ENCODE results near the gene DENND1A. TPM values are rescaled to one million over a fixed set of nuclear protein-coding genes. Genes with fewer than 3 reads are reported as not detected.
"Not testable (repeated sequence)": the region's sequence is repeated elsewhere in the genome, so short reads cannot be mapped to it uniquely, and the experiment has no call there.

Gene DENND1A
- total RNA-seq, 1 donor from 2014 or later = 12.7 TPM

DNA sequence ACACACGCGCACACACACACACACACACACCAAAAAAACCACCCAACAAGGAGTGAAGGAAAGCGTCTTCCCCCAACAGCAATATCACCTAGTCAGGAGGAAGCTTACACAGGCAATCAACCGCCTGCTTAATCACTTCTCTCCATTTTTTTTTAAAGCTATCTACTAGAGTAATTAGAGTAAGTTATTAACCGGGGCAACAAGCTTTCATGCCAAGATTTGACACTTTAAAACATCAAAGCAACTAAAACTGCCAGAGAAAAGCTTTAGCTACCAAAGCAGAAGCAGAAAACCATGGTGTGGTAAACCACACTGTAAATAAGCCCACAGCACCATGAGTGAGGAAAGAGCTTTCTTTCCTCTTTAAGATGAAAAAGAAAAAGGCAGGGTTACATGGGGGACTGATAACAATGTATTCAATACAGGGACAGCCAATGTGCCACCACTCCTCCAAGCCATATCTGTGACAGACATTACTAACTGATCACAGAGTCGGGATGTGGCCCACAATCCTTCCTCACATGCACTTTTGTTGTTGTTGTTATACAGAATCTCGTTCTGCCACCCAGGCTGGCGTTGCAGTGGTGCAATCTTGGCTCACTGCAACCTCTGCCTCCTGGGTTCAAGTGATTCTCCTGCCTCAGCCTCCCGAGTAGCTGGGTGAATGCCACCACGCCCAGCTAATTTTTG lies 291.8 kb downstream of the DENND1A start:
- Histone ChIP-seq H3K27me3 (ENCODE audit: insufficient read depth, low read length) (no peaks in the 10 kb centered on the region), H3K9me3 (ENCODE audit: insufficient read depth, low read depth, low read length) (no peaks in the 10 kb centered on the region), H3K36me3 (ENCODE audit: insufficient read depth, low read length) (no peaks in the 10 kb centered on the region), H3K27ac (ENCODE audit: low read depth, low read length) (no peak overlapping the region), H3K4me2 (ENCODE audit: low read length) (peak overlapping the region; percentile 79), H3K4me3 (ENCODE audit: insufficient read depth, low read depth, low read length) (peak overlapping the region; percentile 27), H3K79me2 (ENCODE audit: insufficient read depth, low read length) (no peaks in the 10 kb centered on the region), H4K20me1 (ENCODE audit: insufficient read depth, low read length) (no peaks in the 10 kb centered on the region), H3K4me1 (ENCODE audit: insufficient read depth, low read length) (no peaks in the 10 kb centered on the region), H2AFZ (ENCODE audit: low read depth, low read length) (no peak overlapping the region), H3K9ac (ENCODE audit: low read length) (no peak overlapping the region)
- H3K27me3 Mint-ChIP-seq (ENCODE audit: low read depth, unreplicated experiment) = no peaks in the 10 kb centered on the region
- H3K4me3 Mint-ChIP-seq (ENCODE audit: unreplicated experiment) = no peak overlapping the region
- H3K36me3 Mint-ChIP-seq (ENCODE audit: low read depth, unreplicated experiment) = no peaks in the 10 kb centered on the region
- no peak overlapping the region for H3K27ac Mint-ChIP-seq (ENCODE audit: unreplicated experiment)
- TF ChIP-seq EZH2 (IDR thresholded peaks at IDR 0.05; ENCODE audit: insufficient read depth, low read length) (no peak), CTCF (IDR thresholded peaks at IDR 0.05; ENCODE audit: insufficient read depth, low read depth, low read length) (no peak)
- peaks cover 13% of the 10 kb centered on the region for H3K4me1 Mint-ChIP-seq (ENCODE audit: low read depth, unreplicated experiment)
- H3K9me3 Mint-ChIP-seq (ENCODE audit: unreplicated experiment) = no peaks in the 10 kb centered on the region
- FAIRE-seq (no peak), DNase-seq (ENCODE audit: low read depth) (peak; percentile 8)

GRCh38 chr9:123637606-123637944 lies 292.4 kb downstream of the DENND1A start:
- H3K36me3 Mint-ChIP-seq (ENCODE audit: low read depth, unreplicated experiment) = no peaks in the 10 kb centered on the region
- no peaks in the 10 kb centered on the region for H3K27me3 Mint-ChIP-seq (ENCODE audit: low read depth, unreplicated experiment)
- H3K9me3 Mint-ChIP-seq (ENCODE audit: unreplicated experiment) = no peaks in the 10 kb centered on the region
- H3K36me3 ChIP-seq (ENCODE audit: insufficient read depth, low read length) = no peaks in the 10 kb centered on the region
- H3K9me3 ChIP-seq (ENCODE audit: insufficient read depth, low read depth, low read length) = no peaks in the 10 kb centered on the region
- H4K20me1 ChIP-seq (ENCODE audit: insufficient read depth, low read length) = no peaks in the 10 kb centered on the region
- no peak overlapping the region for H2AFZ ChIP-seq (ENCODE audit: low read depth, low read length)
- no peak for FAIRE-seq
- peak overlapping the region; percentile 27 for H3K4me3 ChIP-seq (ENCODE audit: insufficient read depth, low read depth, low read length)
- no peak overlapping the region for H3K27ac Mint-ChIP-seq (ENCODE audit: unreplicated experiment)
- H3K27me3 ChIP-seq (ENCODE audit: insufficient read depth, low read length) = no peaks in the 10 kb centered on the region
- H3K4me2 ChIP-seq (ENCODE audit: low read length) = peak overlapping the region; percentile 79
- H3K4me1 Mint-ChIP-seq (ENCODE audit: low read depth, unreplicated experiment) = peaks cover 13% of the 10 kb centered on the region
- no peaks in the 10 kb centered on the region for H3K4me1 ChIP-seq (ENCODE audit: insufficient read depth, low read length)
- no peak overlapping the region for H3K9ac ChIP-seq (ENCODE audit: low read length)
- no peak overlapping the region for H3K27ac ChIP-seq (ENCODE audit: low read depth, low read length)
- no peak overlapping the region for H3K4me3 Mint-ChIP-seq (ENCODE audit: unreplicated experiment)
- peak; percentile 7 for DNase-seq (ENCODE audit: low read depth)
- TF ChIP-seq EZH2 (IDR thresholded peaks at IDR 0.05; ENCODE audit: insufficient read depth, low read length) (no peak), CTCF (IDR thresholded peaks at IDR 0.05; ENCODE audit: insufficient read depth, low read depth, low read length) (no peak)
- H3K79me2 ChIP-seq (ENCODE audit: insufficient read depth, low read length) = no peaks in the 10 kb centered on the region

GRCh38 chr9:123636805-123637204 lies 293.1 kb downstream of the DENND1A start:
- H4K20me1 ChIP-seq (ENCODE audit: insufficient read depth, low read length); H3K9ac ChIP-seq (ENCODE audit: low read length); H3K9me3 ChIP-seq (ENCODE audit: insufficient read depth, low read depth, low read length); H3K36me3 ChIP-seq (ENCODE audit: insufficient read depth, low read length); DNase-seq (ENCODE audit: low read depth); H3K79me2 ChIP-seq (ENCODE audit: insufficient read depth, low read length); H2AFZ ChIP-seq (ENCODE audit: low read depth, low read length); H3K27me3 Mint-ChIP-seq (ENCODE audit: low read depth, unreplicated experiment); H3K27me3 ChIP-seq (ENCODE audit: insufficient read depth, low read length); H3K27ac ChIP-seq (ENCODE audit: low read depth, low read length); FAIRE-seq; H3K9me3 Mint-ChIP-seq (ENCODE audit: unreplicated experiment); H3K4me3 Mint-ChIP-seq (ENCODE audit: unreplicated experiment); H3K4me2 ChIP-seq (ENCODE audit: low read length); H3K4me3 ChIP-seq (ENCODE audit: insufficient read depth, low read depth, low read length); H3K36me3 Mint-ChIP-seq (ENCODE audit: low read depth, unreplicated experiment); H3K4me1 ChIP-seq (ENCODE audit: insufficient read depth, low read length); H3K27ac Mint-ChIP-seq (ENCODE audit: unreplicated experiment): not testable (repeated sequence)
- H3K4me1 Mint-ChIP-seq (ENCODE audit: low read depth, unreplicated experiment) = peaks cover 13% of the 10 kb centered on the region

All from astrocyte (in vitro differentiated cells and primary cell).